K562 (cell line): Measurements from ENCODE around the gene UBA1. TPM values are rescaled to one million over a fixed set of nuclear protein-coding genes. Genes with fewer than 3 reads are reported as not detected.

Source experiments
- BRD9 ChIP-seq: fragments of 450-650 bp; IDR thresholded peaks from 2 replicates; pipeline ENCODE4 v1.6.1; 2018; ENCODE audit warnings: low read depth; ENCODE audit not compliant: partially characterized antibody
- C11orf30 ChIP-seq: fragments of 450-650 bp; IDR thresholded peaks from 2 replicates; pipeline ENCODE4 v1.6.1; 2016; ENCODE audit warnings: low read depth, mild to moderate bottlenecking
- EP400 ChIP-seq: fragments of 450-650 bp; IDR thresholded peaks from 2 replicates; pipeline ENCODE4 v1.6.1; 2017; ENCODE audit warnings: antibody characterized with exemption, mild to moderate bottlenecking, moderate library complexity
- MITF ChIP-seq: IDR thresholded peaks from 2 replicates; pipeline ENCODE4 v1.6.1; 2014; ENCODE audit warnings: antibody characterized with exemption
- MNT ChIP-seq, 2 experiments: fragments of 450-650 bp; conservative IDR thresholded peaks; 2 replicates each; pipeline ENCODE4 v1.6.1; 2017; ENCODE audit warnings: mild to moderate bottlenecking in 2 of 2, moderate library complexity in 2 of 2
- NFRKB ChIP-seq: fragments of 450-650 bp; IDR thresholded peaks from 2 replicates; pipeline ENCODE4 v1.6.1; 2016; ENCODE audit warnings: low read depth
- SMAD4 ChIP-seq: fragments of 250-450 bp; sonication (Bioruptor Pico); conservative IDR thresholded peaks from 2 replicates; pipeline ENCODE4 v1.8.0; 2021; ENCODE audit warnings: inconsistent platforms, mild to moderate bottlenecking, moderate library complexity
- THAP12 ChIP-seq: fragments of 250-450 bp; sonication (Bioruptor Pico); IDR thresholded peaks from 2 replicates; pipeline ENCODE4 v1.9.0; 2021; ENCODE audit warnings: mild to moderate bottlenecking, inconsistent platforms
- ZNF592 ChIP-seq: fragments of 450-650 bp; IDR thresholded peaks from 2 replicates; pipeline ENCODE4 v1.6.1; 2017; ENCODE audit warnings: antibody characterized with exemption, mild to moderate bottlenecking
- polyA plus RNA-seq, 8 experiments: library from polyadenylated mRNA; depleted of rRNA in 4 of 8; stranded (reverse) in 5 of 8; unstranded in 3 of 8; fragments of >200 nt; fragmentation: Nextera tagmentation in 2 of 8; fragmentation: Illumina TruSeq in 1 of 8; extraction: Ambion mirVana in 2 of 8; extraction: Trizol in 1 of 8; gene quantifications; 2 replicates each; pipeline versions ENCODE4 v1.2.1 to v1.2.3, GENCODE V29; 2011 to 2014; ENCODE audit warnings: inconsistent platforms in 1 of 8, missing spikeins in 1 of 8
- total RNA-seq, 7 experiments: library from RNA; depleted of rRNA in 6 of 7; stranded (reverse); fragments of >200 nt in 6 of 7; fragmentation: Illumina TruSeq in 2 of 7; extraction: Trizol in 2 of 7; gene quantifications; 2 replicates each; pipeline versions ENCODE4 v1.2.1 to v1.2.3, GENCODE V29; 2011 to 2021; ENCODE audit warnings: low replicate concordance in 1 of 7

The UBA1 gene
- total and polyA plus RNA-seq, 9 of the 15 experiments (the other 6 are each of a cell fraction or from before 2014, with no cell fraction given), result 32.0 to 174 (median 93.6) TPM

- TF ChIP-seq MITF, result no peak
- TF ChIP-seq BRD9, result no peak
- TF ChIP-seq SMAD4 (CRISPR knock-in tag), result peak; percentile 52; the same call in 1 of the 2 replicates
- peak; percentile 27 to 60; a peak in 2 of 4 replicates for TF ChIP-seq MNT (conservative IDR thresholded peaks at IDR 0.05)
- TF ChIP-seq EP400, result peak; percentile 68
- no peak for TF ChIP-seq THAP12 (CRISPR knock-in tag)
- TF ChIP-seq ZNF592, result peak; percentile 67
- TF ChIP-seq NFRKB, result peak; percentile 58; the same call in 1 of the 2 replicates
- TF ChIP-seq C11orf30, result no peak
Measured at GRCh38 chrX:47232803-47233332, 39.2 kb downstream of the UBA1 start, which contains the start of gene USP11 (continued).
